ENCODE data around the gene KCNH6. TPM values are rescaled to one million over a fixed set of nuclear protein-coding genes. Genes with fewer than 3 reads are reported as not detected.

The KCNH6 gene
- total RNA-seq = under 1 TPM in 1 of 2 donors, not detected in 1; 0.05 TPM

- H3K36me3 Mint-ChIP-seq (ENCODE audit: low read depth) = no peaks in the 10 kb centered on the region
- peaks cover 7% of the 10 kb centered on the region for H3K4me1 Mint-ChIP-seq
- ATAC-seq (replicated peaks) = no peak
- peak within 1 kb of the TSS; percentile 40 for H3K4me3 Mint-ChIP-seq
- H3K27ac Mint-ChIP-seq = no peak within 1 kb of the TSS
- H3K9me3 Mint-ChIP-seq = no peaks in the 10 kb centered on the region
- peaks cover 20% of the 10 kb centered on the region for H3K27me3 Mint-ChIP-seq
These were observed at the start of gene KCNH6 for GRCh38 chr17:63523253-63523855. TSS of gene KCNH6 (plus strand) at chr17:63523358. CDS start at chr17:63523414, 56 bp downstream.

- H3K27me3 Mint-ChIP-seq = no peaks in the 10 kb centered on the region
- no peak for ATAC-seq (replicated peaks)
- H3K4me3 Mint-ChIP-seq = no peak overlapping the region
- H3K36me3 Mint-ChIP-seq (ENCODE audit: low read depth) = no peaks in the 10 kb centered on the region
- H3K27ac Mint-ChIP-seq = no peak overlapping the region
- H3K4me1 Mint-ChIP-seq = peaks cover 5% of the 10 kb centered on the region
- H3K9me3 Mint-ChIP-seq = no peaks in the 10 kb centered on the region
These were observed 49.0 kb upstream of the KCNH6 start for GRCh38 chr17:63474174-63474573.

GRCh38 chr17:63474586-63475460 lies 48.3 kb upstream of the KCNH6 start:
- peak overlapping the region; percentile 46 for H3K4me3 Mint-ChIP-seq
- no peak for ATAC-seq (replicated peaks)
- H3K9me3 Mint-ChIP-seq = no peaks in the 10 kb centered on the region
- no peak overlapping the region for H3K27ac Mint-ChIP-seq
- H3K4me1 Mint-ChIP-seq = peaks cover 5% of the 10 kb centered on the region
- H3K36me3 Mint-ChIP-seq (ENCODE audit: low read depth) = no peaks in the 10 kb centered on the region
- no peaks in the 10 kb centered on the region for H3K27me3 Mint-ChIP-seq

GRCh38 chr17:63475491-63476412 lies 47.4 kb upstream of the KCNH6 start:
- ATAC-seq (replicated peaks) = no peak
- Mint-ChIP-seq H3K4me1 (peaks cover 5% of the 10 kb centered on the region), H3K4me3 (peak overlapping the region; percentile 46), H3K27me3 (no peaks in the 10 kb centered on the region), H3K9me3 (no peaks in the 10 kb centered on the region), H3K27ac (no peak overlapping the region), H3K36me3 (ENCODE audit: low read depth) (no peaks in the 10 kb centered on the region)

GRCh38 chr17:63476459-63476853 lies 46.7 kb upstream of the KCNH6 start:
- no peaks in the 10 kb centered on the region for H3K9me3 Mint-ChIP-seq
- no peaks in the 10 kb centered on the region for H3K27me3 Mint-ChIP-seq
- ATAC-seq (replicated peaks) = peak; percentile 10
- no peak overlapping the region for H3K27ac Mint-ChIP-seq
- no peaks in the 10 kb centered on the region for H3K36me3 Mint-ChIP-seq (ENCODE audit: low read depth)
- H3K4me1 Mint-ChIP-seq = peaks cover 5% of the 10 kb centered on the region
- H3K4me3 Mint-ChIP-seq = no peak overlapping the region

GRCh38 chr17:63476854-63477479 lies 46.2 kb upstream of the KCNH6 start, which contains the start of gene ACE:
TSS of gene ACE (plus strand) at chr17:63477061. CDS start at chr17:63477095, 34 bp downstream.
- peak; percentile 56 for ATAC-seq (replicated peaks)
- H3K4me3 Mint-ChIP-seq = peak within 1 kb of the TSS; percentile 77
- H3K4me1 Mint-ChIP-seq = peaks cover 5% of the 10 kb centered on the region
- no peak within 1 kb of the TSS for H3K27ac Mint-ChIP-seq
- H3K27me3 Mint-ChIP-seq = no peaks in the 10 kb centered on the region
- H3K36me3 Mint-ChIP-seq (ENCODE audit: low read depth) = no peaks in the 10 kb centered on the region
- H3K9me3 Mint-ChIP-seq = no peaks in the 10 kb centered on the region

GRCh38 chr17:63477480-63478440 lies 45.4 kb upstream of the KCNH6 start:
- H3K9me3 Mint-ChIP-seq = no peaks in the 10 kb centered on the region
- H3K4me1 Mint-ChIP-seq = peaks cover 5% of the 10 kb centered on the region
- H3K4me3 Mint-ChIP-seq = peak overlapping the region; percentile 77
- peak; percentile 25 for ATAC-seq (replicated peaks)
- no peak overlapping the region for H3K27ac Mint-ChIP-seq
- no peaks in the 10 kb centered on the region for H3K27me3 Mint-ChIP-seq
- no peaks in the 10 kb centered on the region for H3K36me3 Mint-ChIP-seq (ENCODE audit: low read depth)

- Mint-ChIP-seq H3K9me3 (no peaks in the 10 kb centered on the region), H3K36me3 (ENCODE audit: low read depth) (no peaks in the 10 kb centered on the region), H3K4me3 (peak overlapping the region; percentile 29), H3K4me1 (peaks cover 5% of the 10 kb centered on the region), H3K27me3 (no peaks in the 10 kb centered on the region), H3K27ac (no peak overlapping the region)
- peak; percentile 85 for ATAC-seq (replicated peaks)
These were observed 44.2 kb upstream of the KCNH6 start for GRCh38 chr17:63478814-63479494.

GRCh38 chr17:63479495-63480184 lies 43.5 kb upstream of the KCNH6 start:
- ATAC-seq (replicated peaks) = no peak
- Mint-ChIP-seq H3K4me3 (peak overlapping the region; percentile 29), H3K9me3 (no peaks in the 10 kb centered on the region), H3K36me3 (ENCODE audit: low read depth) (no peaks in the 10 kb centered on the region), H3K27ac (no peak overlapping the region), H3K27me3 (no peaks in the 10 kb centered on the region), H3K4me1 (peaks cover 5% of the 10 kb centered on the region)

- no peak overlapping the region for H3K4me3 Mint-ChIP-seq
- H3K9me3 Mint-ChIP-seq = no peaks in the 10 kb centered on the region
- H3K27me3 Mint-ChIP-seq = no peaks in the 10 kb centered on the region
- no peak for ATAC-seq (replicated peaks)
- H3K4me1 Mint-ChIP-seq = peaks cover 5% of the 10 kb centered on the region
- no peaks in the 10 kb centered on the region for H3K36me3 Mint-ChIP-seq (ENCODE audit: low read depth)
- H3K27ac Mint-ChIP-seq = no peak overlapping the region
These were observed 42.9 kb upstream of the KCNH6 start for GRCh38 chr17:63480192-63480784.

- ATAC-seq (replicated peaks) = no peak
- H3K4me1 Mint-ChIP-seq = peaks cover 5% of the 10 kb centered on the region
- no peaks in the 10 kb centered on the region for H3K9me3 Mint-ChIP-seq
- no peak overlapping the region for H3K27ac Mint-ChIP-seq
- H3K36me3 Mint-ChIP-seq (ENCODE audit: low read depth) = no peaks in the 10 kb centered on the region
- H3K4me3 Mint-ChIP-seq = no peak overlapping the region
- H3K27me3 Mint-ChIP-seq = no peaks in the 10 kb centered on the region
These were observed 42.2 kb upstream of the KCNH6 start for GRCh38 chr17:63480826-63481487.

Measured in activated T-helper 17 cell treated with anti-CD3 and anti-CD28 coated beads, Interleukin-2, amount 50 U/mL, for 72 hours (primary cell).